GM19452 (cell line): Measurements from ENCODE around the gene CXorf58.
A peak's percentile ranks its signal among the peaks of the same experiment; 100 is the strongest.
"Not testable (repeated sequence)": the region's sequence is repeated elsewhere in the genome, so short reads cannot be mapped to it uniquely, and the experiment has no call there.

Experiments
- ATAC-seq: cut with Tn5 transposase; IDR thresholded peaks from one replicate; pipeline ENCODE4 v1.9.1; 2021; ENCODE audit not compliant: unreplicated experiment

The CXorf58 gene, protein sequence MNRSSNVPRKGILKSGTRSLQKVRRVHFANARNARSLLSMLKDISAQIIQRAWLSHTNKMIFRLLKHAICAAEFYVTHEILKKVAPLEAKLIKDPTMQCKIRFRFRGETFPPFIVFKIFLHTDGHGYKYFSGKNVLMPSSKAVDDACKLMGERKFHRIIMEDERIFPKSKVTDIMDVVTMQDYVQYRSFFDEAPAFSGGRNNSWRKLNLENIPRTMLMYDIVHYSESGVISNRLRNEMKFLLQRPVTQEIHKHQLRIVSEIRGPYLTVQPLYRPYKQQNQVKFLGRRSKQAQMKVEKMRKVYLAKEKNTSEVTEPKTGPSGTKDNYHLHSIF

DNA sequence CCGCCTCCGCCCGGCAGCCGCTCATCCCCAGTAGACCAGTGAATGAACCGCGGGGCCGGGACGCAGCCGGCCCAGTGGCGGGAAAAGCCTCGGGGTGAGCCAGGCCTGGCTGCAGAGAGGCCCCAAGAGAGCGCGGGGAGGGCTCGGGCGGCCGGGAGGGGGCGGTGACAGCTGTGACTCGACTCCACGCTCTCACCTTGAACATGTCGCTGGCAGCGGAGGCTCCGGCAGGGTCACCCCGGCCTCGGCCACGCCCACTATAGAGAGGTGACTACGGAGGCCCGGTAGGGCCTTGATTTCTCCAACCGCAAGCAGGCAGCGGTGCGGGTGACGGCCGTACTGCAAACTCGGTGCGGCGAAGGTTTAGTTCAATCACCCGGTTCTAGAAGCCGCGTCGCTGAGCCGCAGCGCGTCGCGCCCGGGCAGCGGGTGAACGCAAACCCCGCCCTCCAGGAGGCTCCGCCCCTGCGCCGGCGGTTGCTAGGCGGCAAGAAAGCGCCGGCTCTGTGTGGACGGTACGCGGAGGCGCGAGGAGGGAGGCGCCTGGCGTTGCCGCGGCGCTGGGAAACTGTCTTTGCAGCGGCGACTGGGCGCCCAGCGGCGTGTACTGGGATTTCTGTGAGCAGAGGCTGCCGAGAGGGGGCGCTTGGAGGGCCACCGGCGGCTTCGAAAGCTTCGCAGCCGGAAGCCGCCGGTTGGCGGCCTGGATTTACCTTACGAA is at the start of gene CXorf58, which contains the start of gene APOO:
Gene CXorf58 (plus strand): TSS at position 509 of the 721 bp plus-strand sequence. CDS start 2,297 bp downstream, outside the sequence.
Gene APOO (minus strand): TSS at position 441 of the 721 bp plus-strand sequence. CDS start 236 bp downstream, at position 205.
- peak; percentile 97 for ATAC-seq

DNA sequence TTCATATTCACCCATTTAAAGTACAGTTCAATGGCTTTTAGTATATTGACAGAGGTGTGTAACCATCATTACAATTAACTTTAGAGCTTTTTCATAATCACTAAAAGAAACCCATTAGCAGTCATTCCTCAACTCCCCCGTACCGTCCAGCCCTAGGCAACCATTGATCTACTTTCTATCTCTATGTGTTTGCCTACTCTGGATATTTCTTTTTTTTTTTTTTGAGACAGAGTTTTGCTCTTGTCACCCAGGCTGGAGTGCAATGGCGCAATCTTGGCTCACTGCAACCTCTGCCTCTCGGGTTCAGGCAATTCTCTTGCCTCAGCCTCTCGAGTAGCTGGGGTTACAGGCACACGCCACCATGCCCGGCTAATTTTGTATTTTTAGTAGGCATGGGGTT is 48.6 kb upstream of the CXorf58 start:
- ATAC-seq, result not testable (repeated sequence)

DNA sequence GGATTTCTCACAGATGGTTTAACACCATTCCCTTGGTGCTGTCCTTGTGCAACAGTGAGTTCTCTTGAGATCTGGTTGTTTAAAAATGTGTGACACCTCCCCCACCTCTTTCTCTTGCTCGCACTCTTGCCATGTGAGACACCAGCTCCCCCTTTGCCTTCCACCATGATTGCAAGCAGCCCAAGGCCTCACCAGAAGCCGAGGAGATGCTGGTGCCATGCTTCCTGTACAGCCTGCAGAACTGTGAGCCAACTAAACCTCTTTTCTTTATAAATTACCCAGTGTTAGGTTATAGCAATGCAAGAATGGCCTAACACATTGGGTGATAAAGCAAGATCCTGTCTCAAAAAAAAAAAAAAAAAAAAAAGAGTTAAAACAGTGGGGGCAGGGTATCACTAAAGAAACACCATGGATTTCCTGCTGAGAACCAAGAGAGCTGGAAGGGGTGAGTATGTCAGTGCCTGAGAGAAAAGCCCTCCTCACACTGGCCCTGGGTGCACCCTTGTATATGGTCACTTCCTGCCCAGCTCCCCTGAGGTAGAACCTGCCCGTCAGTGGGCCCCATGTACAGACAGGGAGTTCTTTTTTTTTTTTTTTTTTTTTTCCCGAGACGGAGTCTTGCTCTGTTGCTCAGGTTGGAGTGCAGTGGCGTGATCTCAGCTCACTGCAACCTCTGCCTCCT is 46.5 kb upstream of the CXorf58 start:
- ATAC-seq, result no peak

DNA sequence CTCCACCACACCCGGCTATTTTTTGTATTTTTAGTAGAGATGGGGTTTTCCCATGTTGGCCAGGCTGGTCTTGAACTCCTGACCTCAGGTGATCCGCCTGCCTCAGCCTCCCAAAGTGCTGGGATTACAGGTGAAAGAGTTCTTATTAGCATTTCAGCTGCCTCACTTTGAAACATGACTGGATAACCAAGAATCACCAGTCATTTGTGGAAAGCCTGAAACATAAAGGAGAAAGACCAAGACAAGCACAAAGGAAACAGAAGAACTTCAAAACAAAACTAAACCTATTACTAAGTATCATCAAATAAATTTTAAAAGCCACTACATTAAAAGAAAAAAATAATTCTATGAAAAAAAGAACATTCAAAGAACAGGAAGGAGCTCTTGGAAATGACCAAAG is 45.9 kb upstream of the CXorf58 start:
- ATAC-seq, result not testable (repeated sequence)

DNA sequence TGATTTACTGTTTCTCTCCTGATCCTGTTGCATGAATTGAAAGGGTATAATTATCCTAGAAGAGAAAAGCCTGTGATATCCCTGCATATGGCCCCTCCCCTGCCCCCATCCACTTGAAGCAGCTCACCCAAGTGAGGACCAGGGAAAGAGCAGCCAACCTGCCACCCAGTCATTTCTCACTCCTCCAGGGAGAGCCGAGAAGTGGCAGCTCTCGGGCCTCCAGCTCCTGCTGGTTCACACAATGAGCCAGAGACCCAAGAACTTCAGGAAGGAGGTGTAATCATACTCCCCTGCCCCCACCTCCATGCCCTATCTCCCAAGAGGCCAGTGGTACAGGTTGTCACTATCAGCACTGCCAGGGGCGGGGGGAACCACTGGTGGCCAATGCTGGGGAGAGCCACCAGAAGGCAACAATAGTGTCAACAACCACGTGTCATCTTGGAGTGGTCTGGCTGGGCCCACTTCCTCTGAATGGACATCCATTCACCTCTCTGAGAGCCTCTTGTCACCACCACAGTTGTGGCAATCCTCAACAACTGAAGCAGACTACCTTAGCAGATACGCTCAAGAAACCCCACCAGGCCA is 43.0 kb upstream of the CXorf58 start:
- no peak for ATAC-seq

DNA sequence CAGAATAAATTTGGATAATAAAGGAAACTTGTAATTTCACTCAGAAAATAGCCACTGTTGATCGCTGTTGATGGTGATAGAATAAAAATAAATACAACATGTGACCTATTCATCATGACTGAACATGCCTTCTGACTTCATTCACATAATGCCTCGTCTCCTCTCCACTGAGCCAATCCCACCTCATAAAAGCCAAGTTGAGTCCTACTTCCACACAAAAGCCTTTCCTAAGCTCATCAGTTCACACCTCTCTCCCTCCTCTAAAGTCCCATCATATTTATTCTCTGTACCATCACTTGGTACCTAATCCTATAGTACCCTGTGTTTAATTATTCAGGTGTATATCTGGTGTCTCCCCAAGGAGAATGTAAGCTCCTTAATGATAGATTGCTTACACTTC is 37.8 kb upstream of the CXorf58 start:
- ATAC-seq, result no peak

DNA sequence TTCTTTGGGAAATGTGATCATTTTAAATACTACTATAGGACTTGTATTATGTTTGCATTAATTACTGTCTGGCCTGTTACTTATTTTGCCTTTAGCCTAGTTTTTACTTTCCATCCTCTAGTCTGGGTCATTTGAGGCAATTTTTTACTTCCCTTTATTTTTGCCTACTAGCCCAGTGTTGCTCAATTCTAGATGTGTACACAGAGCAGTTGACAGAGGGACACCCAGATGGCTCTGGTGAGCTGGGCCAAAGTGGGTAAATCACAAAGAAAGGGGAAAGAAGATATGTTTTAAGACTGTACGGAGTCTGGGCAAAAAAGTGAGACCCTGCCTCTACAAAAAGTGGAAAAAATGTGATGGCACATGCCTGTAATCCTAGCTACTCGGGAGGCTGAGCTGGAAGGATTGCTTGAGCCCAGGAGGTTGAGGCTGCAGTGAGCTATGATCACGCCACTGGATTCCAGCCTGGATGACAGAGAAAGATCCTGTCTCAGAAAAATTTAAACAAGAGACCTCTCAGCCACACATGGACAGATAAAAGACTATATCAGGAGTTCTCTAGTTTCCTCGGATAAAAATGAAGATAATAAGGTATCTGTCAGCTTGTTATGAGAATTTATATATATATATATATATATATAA is 35.8 kb upstream of the CXorf58 start:
- no peak for ATAC-seq

DNA sequence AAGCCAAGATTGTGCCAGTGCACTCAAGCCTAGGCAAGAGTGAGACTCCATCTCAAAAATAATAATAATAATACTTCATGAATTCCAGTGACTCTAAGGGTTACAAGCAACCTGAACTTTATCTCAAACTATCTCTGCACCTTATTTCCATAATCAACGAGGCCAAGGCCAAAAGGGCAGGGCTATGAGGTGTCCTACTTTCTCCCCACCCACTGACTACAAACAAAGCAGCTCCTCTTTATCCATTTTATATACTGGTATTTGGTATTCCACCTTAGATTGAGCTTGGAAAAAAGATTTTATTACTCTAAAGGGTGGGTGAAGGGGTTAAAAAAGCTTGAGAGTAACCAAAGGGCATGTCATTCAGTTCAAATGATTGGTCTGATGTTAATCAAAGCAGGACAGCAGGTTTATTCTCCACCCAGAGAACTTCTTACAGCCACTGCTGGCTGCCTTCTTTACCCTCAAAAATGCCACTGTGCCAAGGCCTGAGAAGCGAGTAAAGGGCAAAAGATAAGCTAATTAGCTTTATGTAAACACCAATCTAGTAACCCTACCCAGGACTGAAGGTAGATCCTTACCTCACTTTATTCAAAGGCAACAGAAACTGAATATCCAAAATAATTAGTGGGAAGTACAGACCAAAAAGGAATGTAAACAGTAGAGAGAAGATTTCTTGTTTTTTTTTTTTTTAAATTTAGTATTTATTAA is 28.3 kb upstream of the CXorf58 start:
- no peak for ATAC-seq

DNA sequence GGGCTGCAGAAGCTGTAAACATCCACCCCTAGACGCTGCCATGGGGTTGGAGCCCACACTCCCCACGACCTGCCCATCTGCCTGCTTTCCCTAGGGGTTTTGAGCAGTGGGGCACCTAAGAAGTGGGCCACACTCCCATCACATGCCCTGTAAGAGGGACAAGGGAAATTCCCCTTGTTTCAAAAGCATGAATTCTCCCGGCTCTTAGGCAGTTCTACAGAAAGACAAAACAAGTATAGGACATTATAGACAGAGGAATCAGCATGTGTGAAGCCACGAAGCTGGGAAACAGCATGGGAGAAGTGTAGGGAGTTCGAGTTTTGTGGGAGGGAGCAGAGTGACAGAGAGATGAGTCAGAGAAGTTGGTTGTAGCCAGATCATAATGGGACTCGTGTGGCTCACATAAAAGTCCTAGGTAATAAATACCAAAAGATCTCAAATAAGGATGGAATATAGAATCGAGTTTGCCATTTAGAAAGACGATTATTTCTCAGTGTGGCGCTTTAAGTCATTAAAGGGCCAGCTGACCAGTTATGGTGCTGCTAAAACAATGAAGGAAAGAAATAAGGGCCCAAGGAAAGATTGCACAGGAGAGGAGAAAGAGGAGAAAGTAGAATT is 24.0 kb upstream of the CXorf58 start:
- ATAC-seq, result no peak

DNA sequence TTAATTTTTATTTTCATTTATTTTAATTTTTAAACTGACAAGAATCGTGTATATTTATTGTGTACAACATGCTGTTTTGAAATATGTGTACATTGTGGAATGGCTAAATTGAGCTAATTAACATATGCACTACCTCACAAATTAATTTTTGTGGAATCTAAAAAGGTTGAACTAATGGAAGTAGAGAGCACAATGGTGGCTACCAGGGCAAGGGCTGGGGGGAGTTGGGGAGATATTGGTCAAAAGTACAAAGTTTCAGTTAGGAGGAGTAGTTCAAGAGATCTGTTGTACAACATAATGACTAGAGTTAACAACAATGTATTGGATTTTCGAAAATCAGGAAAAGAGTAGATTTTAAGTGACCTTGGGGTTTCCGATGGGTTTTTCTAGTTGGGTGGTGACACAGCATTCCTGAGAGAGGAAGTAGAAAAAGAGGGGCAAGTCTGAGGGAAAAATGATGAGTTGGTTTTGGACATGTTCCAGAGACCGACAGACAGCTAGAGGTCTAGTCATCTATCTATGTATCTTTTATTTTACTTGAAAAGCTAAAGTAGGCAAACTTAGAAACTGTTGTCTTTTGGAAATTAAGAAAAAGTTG is 23.3 kb upstream of the CXorf58 start:
- no peak for ATAC-seq

DNA sequence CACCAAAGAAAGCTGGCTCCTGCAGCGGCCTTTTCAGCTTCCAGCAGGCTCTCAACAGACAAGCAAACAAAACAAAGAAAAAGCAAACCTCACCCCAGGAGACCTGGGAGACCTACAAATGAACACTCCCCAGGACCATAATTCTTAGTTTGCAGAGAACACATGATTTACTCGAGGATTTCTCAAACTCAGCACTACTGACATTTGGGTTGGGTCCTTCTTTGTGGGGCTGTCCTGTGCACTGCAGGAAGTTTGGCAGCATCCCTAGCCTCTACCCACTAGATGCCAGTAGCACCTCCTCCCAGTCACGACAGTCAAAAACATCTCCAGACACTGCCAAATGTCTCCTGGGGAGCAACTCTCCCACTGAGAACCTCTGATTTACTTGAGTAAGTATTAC is 22.0 kb upstream of the CXorf58 start:
- ATAC-seq, result no peak

DNA sequence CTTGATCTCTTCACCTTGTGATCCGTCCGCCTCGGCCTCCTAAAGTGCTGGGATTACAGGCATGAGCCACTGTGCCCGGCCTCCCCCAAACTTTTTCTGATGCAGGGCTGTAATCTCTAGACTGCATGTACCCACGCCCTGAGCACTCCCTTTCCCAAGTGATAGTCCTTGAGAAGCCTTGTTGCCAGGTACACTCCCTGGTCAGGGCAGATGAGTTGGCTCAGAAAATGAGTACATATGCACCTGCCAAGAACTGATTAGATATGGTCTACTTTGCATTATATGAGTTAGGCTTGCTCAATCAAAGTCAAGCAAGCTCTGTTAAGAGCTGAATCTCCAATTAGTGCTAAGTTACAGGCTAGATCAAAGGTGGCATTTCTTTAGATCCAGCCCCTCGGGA is 20.4 kb upstream of the CXorf58 start:
- no peak for ATAC-seq

DNA sequence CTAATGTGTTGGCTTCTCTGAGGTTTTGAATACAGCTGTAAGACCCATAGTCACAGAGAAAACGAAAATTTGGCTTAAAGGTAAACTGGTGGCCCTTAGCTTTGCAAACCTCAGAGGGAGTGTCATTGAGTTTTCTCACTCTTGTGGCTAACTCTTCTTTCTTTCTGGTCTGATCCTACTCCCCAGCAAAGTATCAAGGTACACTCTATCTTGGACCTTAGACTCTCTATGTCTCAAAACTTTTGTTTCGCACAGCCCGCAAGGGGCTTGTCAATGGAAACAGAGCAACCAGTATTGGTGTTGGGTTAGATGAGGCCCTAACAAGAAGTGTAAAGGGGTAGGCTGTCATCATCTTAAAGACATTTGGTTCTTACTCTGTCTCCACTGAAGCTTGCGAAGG is 19.9 kb upstream of the CXorf58 start:
- no peak for ATAC-seq

DNA sequence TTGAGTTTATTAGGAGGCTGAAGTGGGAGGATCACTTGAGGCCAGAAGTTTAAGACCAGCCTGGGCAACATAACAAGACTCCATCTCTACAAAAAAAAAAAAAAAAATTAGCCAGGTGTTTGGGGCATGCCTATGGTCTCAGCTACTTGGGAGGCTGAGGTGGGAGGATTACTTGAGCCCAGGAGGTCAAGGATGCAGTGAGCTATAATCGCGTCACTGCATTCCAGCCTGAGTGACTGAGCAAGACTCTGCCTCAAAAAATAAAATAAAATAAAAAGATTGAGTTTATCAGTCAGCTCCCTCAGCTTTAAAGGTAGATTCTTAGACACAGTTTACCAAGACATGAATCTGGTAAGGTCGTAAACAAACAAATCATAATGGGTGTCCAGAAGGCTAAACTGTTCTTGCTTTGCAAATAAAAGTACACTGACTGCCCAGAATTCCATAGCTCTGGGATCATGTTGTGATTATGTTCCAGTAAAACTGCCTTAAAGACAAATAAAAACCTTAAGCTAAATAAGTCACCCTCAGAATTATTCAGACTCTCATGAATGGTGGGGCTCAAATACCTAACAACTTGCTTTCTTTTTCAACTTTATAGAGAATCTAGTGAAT is 18.8 kb upstream of the CXorf58 start:
- ATAC-seq, result no peak

DNA sequence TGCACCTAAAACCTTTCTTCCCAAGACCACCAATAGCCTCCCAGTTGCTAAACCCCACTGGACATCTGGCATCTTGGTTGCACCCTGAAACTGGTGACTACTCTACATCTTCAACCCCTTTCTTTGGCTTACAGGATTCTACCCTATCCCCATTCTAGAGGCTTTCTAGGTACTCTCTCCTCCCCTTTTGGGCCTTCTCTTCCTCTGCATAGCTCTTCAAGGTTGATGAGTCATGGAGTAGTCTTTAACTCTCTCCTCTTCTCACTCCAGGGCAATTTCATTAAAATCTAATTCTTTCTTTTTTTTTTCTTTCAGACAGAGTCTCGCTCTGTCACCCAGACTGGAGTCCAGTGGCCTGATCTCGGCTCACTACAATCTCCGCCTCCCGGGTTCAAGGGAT is 16.9 kb upstream of the CXorf58 start:
- no peak for ATAC-seq

DNA sequence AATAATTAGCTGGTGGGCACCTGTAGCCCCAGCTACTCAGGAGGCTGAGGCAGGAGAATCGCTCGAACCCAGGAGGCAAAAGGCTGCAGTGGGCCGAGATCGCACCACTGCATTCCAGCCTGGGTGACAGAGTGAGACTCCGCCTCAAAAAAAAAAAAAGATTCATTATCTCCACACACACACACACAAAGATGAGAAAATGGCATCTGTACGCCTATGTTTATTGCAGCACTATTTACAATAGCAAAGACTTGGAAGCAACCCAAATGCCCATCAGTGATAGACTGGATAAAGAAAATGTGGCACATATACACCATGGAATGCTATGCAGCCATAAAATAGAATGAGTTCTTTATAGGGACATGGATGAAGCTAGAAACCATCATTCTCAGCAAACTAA is 12.8 kb upstream of the CXorf58 start:
- not testable (repeated sequence) for ATAC-seq

DNA sequence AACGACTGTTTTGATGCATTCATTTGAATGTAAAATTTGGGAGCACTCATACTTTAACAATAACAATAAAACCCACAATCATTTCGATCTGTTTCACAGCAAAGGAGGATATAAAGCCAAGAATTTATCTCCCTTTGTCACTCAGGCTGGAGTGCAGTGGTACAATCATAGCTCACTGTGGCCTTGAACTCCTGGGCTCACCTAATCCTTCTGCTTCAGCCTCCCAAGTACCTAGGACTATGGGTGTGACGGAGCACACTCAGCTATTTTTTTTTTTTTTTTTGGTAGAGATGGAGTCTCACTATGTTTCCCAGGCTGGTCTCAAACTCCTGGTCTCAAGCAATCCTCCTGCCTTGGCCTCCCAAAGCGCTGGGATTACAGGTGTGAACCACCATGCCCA is 11.3 kb upstream of the CXorf58 start:
- not testable (repeated sequence) for ATAC-seq

DNA sequence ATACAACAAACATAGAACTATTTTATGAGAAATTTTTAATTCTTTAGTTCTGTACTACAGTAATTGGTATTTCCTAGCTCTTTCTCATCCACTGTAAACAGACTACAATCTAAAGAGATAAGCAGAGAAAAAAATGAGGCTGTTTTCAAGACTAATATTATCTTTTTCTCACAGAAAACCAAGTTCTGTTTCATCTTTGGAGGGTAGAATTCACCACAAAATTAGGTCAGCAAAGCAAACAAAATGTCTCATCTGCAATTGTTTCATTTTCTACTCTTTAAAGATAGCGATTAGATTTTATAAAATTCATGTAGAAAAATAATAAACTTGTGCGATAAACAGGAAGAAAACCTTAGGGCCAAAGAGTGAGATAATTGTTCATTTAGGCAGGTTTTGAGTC is 10.8 kb upstream of the CXorf58 start:
- ATAC-seq, result no peak

DNA sequence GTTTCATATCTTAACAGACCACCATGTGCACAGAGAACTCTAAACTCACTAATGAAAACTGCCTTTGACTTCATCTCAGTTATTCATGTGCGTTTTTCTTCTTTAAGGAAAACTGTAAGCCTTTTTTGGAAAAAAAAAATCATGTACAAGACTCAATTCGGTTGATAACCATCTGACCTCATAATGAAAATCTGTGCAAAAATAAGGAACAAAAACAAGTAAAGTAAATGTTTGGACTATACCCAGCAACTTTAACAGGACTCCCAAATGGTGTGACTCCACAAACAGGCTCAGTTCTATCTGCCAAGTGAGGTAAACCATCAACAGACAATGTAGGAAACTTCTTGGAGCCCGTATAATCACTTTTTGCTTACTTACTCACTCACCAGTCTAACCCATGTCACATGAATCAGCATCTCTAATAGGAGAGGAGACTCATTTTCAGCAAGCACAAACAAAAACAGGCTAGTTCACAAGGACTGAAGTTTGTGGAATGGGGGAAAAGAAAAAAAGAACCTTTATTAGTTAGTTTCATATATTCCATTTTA is 9.3 kb upstream of the CXorf58 start:
- ATAC-seq, result no peak
